HepG2 (cell line): ENCODE results near the gene CCNA2. TPM values are rescaled to one million over a fixed set of nuclear protein-coding genes. Genes with fewer than 3 reads are reported as not detected.

Source experiments
- ATAC-seq: fragments of 200-7000 bp; cut with Tn5 transposase; 3 replicates; pipeline ENCODE4 v1.9.1; 2020; ENCODE audit warnings: mild to moderate bottlenecking, moderate library complexity
- BruUV-seq: library from RNA; stranded (reverse); fragments of 400-500 nt; replicated peaks from 2 replicates; lab custom pipeline; 2021; lab: Mats Ljungman, UMichigan
- CTCF ChIA-PET: fragments of 300-600 bp; formaldehyde crosslinking; extraction: SDS; loops from one replicate; lab custom pipeline; 2021; ENCODE audit warnings: low total read pairs, inconsistent platforms, low intra/inter-chr PET ratio; lab: Yijun Ruan, JAX
- POLR2A ChIA-PET: fragments of 350-600 bp; sonication (Branson Sonifier 250); formaldehyde crosslinking; loops from one replicate; lab custom pipeline; 2020; ENCODE audit warnings: antibody characterized with exemption, inconsistent platforms; lab: Yijun Ruan, JAX
- DNase-seq: peaks from one replicate; pipeline ENCODE4 v3.0.0-alpha.2; 2015; ENCODE audit warnings: low spot score
- FAIRE-seq: peaks from 3 replicates; lab custom pipeline; 2011; peaks lifted over from hg19 to GRCh38; lab: Jason Lieb, UNC
- H2AFZ ChIP-seq: one replicate; pipeline ENCODE4 v1.6.1; 2011; ENCODE audit warnings: low read length, inconsistent platforms
- H3K27ac ChIP-seq: fragments of 300-600 bp; 3 replicates; pipeline ENCODE4 v1.8.0; 2011; ENCODE audit warnings: mixed run types, mild to moderate bottlenecking, mixed read lengths, low read length, inconsistent platforms; ENCODE audit not compliant: insufficient read depth; ENCODE audit errors: extremely low read length
- H3K27me3 ChIP-seq, 2 experiments: fragments of 200-600 bp in 1 of 2; 2 replicates in 1 of 2; 3 replicates in 1 of 2; pipeline versions ENCODE4 v1.6.0 to v1.8.0; 2011; ENCODE audit warnings: low read length in 2 of 2, mild to moderate bottlenecking in 2 of 2, moderate library complexity in 2 of 2, inconsistent platforms in 1 of 2; ENCODE audit not compliant: insufficient read depth in 2 of 2, control insufficient read depth in 1 of 2
- H3K36me3 ChIP-seq, 2 experiments: fragments of 200-600 bp in 1 of 2; replicated peaks in 1 of 2; 2 replicates in 1 of 2; 3 replicates in 1 of 2; pipeline versions ENCODE4 v1.5.1 to v1.8.0; 2011; ENCODE audit warnings: low read length in 2 of 2, inconsistent platforms in 1 of 2; ENCODE audit not compliant: insufficient read depth in 2 of 2, control insufficient read depth in 1 of 2
- H3K4me1 ChIP-seq: 2 replicates; pipeline ENCODE4 v1.5.1; 2012; ENCODE audit warnings: low read length, inconsistent platforms; ENCODE audit not compliant: insufficient read depth
- H3K4me2 ChIP-seq: 2 replicates; pipeline ENCODE4 v1.6.0; 2011; ENCODE audit warnings: low read depth, low read length, inconsistent platforms
- H3K4me3 ChIP-seq, 3 experiments: fragments of 200-600 bp in 1 of 3; sonication (generic), shearing (Covaris generic) in 1 of 3; replicated peaks in 1 of 3; 2 replicates each; pipeline ENCODE4 v1.5.1; 2011 to 2016; ENCODE audit warnings: low read length in 3 of 3, inconsistent platforms in 2 of 3, low read depth in 2 of 3, mild to moderate bottlenecking in 2 of 3, control low read depth in 1 of 3, mixed read lengths in 1 of 3; ENCODE audit not compliant: insufficient read depth in 1 of 3
- H3K79me2 ChIP-seq: one replicate; pipeline ENCODE4 v1.6.1; 2011; ENCODE audit warnings: low read length, inconsistent platforms; ENCODE audit not compliant: insufficient read depth
- H3K9ac ChIP-seq: 2 replicates; pipeline ENCODE4 v1.6.0; 2011; ENCODE audit warnings: mild to moderate bottlenecking, low read depth, low read length, inconsistent platforms; ENCODE audit not compliant: insufficient read depth
- H3K9me3 ChIP-seq: 2 replicates; pipeline ENCODE4 v1.5.1; 2012; ENCODE audit warnings: mild to moderate bottlenecking, low read length
- H4K20me1 ChIP-seq: 2 replicates; pipeline ENCODE4 v1.6.0; 2011; ENCODE audit warnings: inconsistent platforms, mild to moderate bottlenecking, low read length, moderate library complexity; ENCODE audit not compliant: insufficient read depth
- ATF7 ChIP-seq, 2 experiments: fragments of 450-650 bp in 1 of 2; sonication (generic) in 1 of 2; formaldehyde crosslinking in 1 of 2; IDR thresholded peaks; 2 replicates each; pipeline versions ENCODE4 v1.4.0 to v1.6.1; 2016 to 2020; ENCODE audit warnings: antibody characterized with exemption in 1 of 2, mild to moderate bottlenecking in 1 of 2, missing genetic modification reagents in 1 of 2
- DNMT3B ChIP-seq: conservative IDR thresholded peaks from 2 replicates; pipeline ENCODE4 v1.6.1; 2016; ENCODE audit warnings: missing biosample characterization, control low read depth
- ELF1 ChIP-seq: sonication (generic); formaldehyde crosslinking; IDR thresholded peaks from 2 replicates; pipeline ENCODE4 v1.4.0; 2020; ENCODE audit warnings: missing genetic modification reagents
- HHEX ChIP-seq: IDR thresholded peaks from 2 replicates; pipeline ENCODE4 v1.6.1; 2016; ENCODE audit warnings: control low read depth
- HMGA1 ChIP-seq: sonication (generic); formaldehyde crosslinking; conservative IDR thresholded peaks from 2 replicates; pipeline ENCODE4 v1.4.0; 2020; ENCODE audit warnings: missing genetic modification reagents
- MAFF ChIP-seq: IDR thresholded peaks from 2 replicates; pipeline ENCODE4 v1.6.1; 2011; ENCODE audit warnings: low read depth, low read length, improper control_type of control experiment
- NFE2L2 ChIP-seq: fragments of 150-350 bp; IDR thresholded peaks from 2 replicates; pipeline ENCODE4 v1.6.1; 2014; ENCODE audit warnings: low read length
- NFYC ChIP-seq: IDR thresholded peaks from 2 replicates; pipeline ENCODE4 v1.6.1; 2016; ENCODE audit warnings: missing genetic modification reagents, missing compliant biosample characterization
- RARA ChIP-seq: IDR thresholded peaks from 2 replicates; pipeline ENCODE4 v1.6.1; 2016; ENCODE audit warnings: missing genetic modification reagents, missing compliant biosample characterization
- RFXANK ChIP-seq: IDR thresholded peaks from 2 replicates; pipeline ENCODE4 v1.6.1; 2016
- SNAPC2 ChIP-seq: sonication (generic); formaldehyde crosslinking; IDR thresholded peaks from 2 replicates; pipeline ENCODE4 v1.8.1; 2022; ENCODE audit warnings: mild to moderate bottlenecking, missing genetic modification reagents
- ZNF224 ChIP-seq: sonication (generic); formaldehyde crosslinking; IDR thresholded peaks from 2 replicates; pipeline ENCODE4 v1.5.0; 2020; ENCODE audit warnings: mild to moderate bottlenecking, missing genetic modification reagents
- ZNF235 ChIP-seq: sonication (generic); formaldehyde crosslinking; IDR thresholded peaks from 2 replicates; pipeline ENCODE4 v1.8.1; 2023; ENCODE audit warnings: mild to moderate bottlenecking, missing genetic modification reagents, borderline replicate concordance
- ZNF331 ChIP-seq: sonication (generic); formaldehyde crosslinking; IDR thresholded peaks from 2 replicates; pipeline ENCODE4 v1.4.0; 2020; ENCODE audit warnings: missing genetic modification reagents
- ZNF510 ChIP-seq: sonication (generic); formaldehyde crosslinking; IDR thresholded peaks from 2 replicates; pipeline ENCODE4 v1.4.0; 2020; ENCODE audit warnings: low read depth, mild to moderate bottlenecking, missing genetic modification reagents
- ZNF614 ChIP-seq: IDR thresholded peaks from 2 replicates; pipeline ENCODE4 v1.6.1; 2018; ENCODE audit warnings: missing biosample characterization, missing genetic modification reagents, inconsistent platforms, borderline replicate concordance
- ZNF766 ChIP-seq: sonication (generic); formaldehyde crosslinking; IDR thresholded peaks from 2 replicates; pipeline ENCODE4 v1.5.0; 2020; ENCODE audit warnings: missing genetic modification reagents, borderline replicate concordance
- ZSCAN31 ChIP-seq: sonication (generic); formaldehyde crosslinking; IDR thresholded peaks from 2 replicates; pipeline ENCODE4 v1.5.0; 2020; ENCODE audit warnings: low read depth, mild to moderate bottlenecking, missing genetic modification reagents
- WGBS: methylation state at CpG from one replicate; pipeline ENCODE4 v1.1.6; 2017; ENCODE audit warnings: low lambda C conversion rate; 5-methylcytosine and 5-hydroxymethylcytosine counted together
- in situ Hi-C: cut with HindIII; loops from 2 replicates; pipeline ENCODE4 v1.10.0; 2017; ENCODE audit warnings: low pct_unique_long_range_greater_than_20kb; ENCODE audit not compliant: extremely low pct_ligation_motif_present
- intact Hi-C: fragments of 100-400 bp; cut with micrococcal nuclease; formaldehyde crosslinking; loops from one replicate; pipeline ENCODE4 v1.10.0; 2022; ENCODE audit not compliant: unreplicated experiment
- polyA plus RNA-seq, 8 experiments: library from polyadenylated mRNA; depleted of rRNA in 3 of 8; stranded (reverse) in 7 of 8; unstranded in 1 of 8; fragments of >200 nt; fragmentation: Illumina TruSeq in 4 of 8; extraction: Trizol in 4 of 8; gene quantifications; 2 replicates each; pipeline versions ENCODE4 v1.2.1 to v1.2.3, GENCODE V29; 2011 to 2016; ENCODE audit warnings: low read depth in 4 of 8, missing spikeins in 1 of 8, mixed read lengths in 1 of 8; ENCODE audit not compliant: insufficient read depth in 1 of 8
- total RNA-seq, 5 experiments: library from RNA; depleted of rRNA; stranded (reverse); fragments of >200 nt; fragmentation: Illumina TruSeq; extraction: Trizol; gene quantifications; 2 replicates each; pipeline ENCODE4 v1.2.3, GENCODE V29; 2016; ENCODE audit warnings: low read depth in 1 of 5
- TF ChIP-seq, protein P1 (sequence below): IDR thresholded peaks from 2 replicates; pipeline ENCODE4 v1.4.0; 2020; ENCODE audit warnings: mild to moderate bottlenecking, missing genetic modification reagents

CCNA2 gene
- total and polyA plus RNA-seq, 2 of the 13 experiments (the other 11 are each of a cell fraction or from before 2014, with no cell fraction given): 31.3 to 105 TPM

DNA sequence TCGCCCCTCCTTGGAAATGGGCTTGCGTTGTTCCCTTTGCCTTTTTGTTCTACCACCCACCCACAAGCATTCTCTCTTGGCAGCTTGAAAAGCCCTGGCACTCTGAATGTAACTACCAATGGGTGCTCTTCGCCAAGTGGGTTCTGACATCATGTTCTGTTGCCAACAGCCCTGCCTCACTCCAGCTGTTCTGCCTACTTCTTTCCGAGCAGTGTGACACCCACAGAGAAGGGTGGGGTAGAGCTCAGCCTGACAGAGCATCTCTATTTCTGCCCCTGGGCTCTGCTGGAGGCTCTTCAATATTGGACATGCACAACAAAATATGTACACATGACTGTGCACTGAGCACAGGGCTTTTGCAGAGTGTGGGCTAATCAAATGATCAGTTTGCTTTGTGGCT, 38.2 kb downstream of the CCNA2 start:
- intact Hi-C loops: no loop called here
- in situ Hi-C loops: no loop called here
- Histone ChIP-seq H3K9me3 (no peaks in the 10 kb centered on the region), H3K27ac (no peak overlapping the region), H3K4me1 (no peaks in the 10 kb centered on the region), H3K79me2 (no peaks in the 10 kb centered on the region), H3K36me3 (no peaks in the 10 kb centered on the region), H4K20me1 (no peaks in the 10 kb centered on the region), H3K4me3 (no peak overlapping the region), H3K9ac (no peak overlapping the region), H3K27me3 (no peaks in the 10 kb centered on the region), H3K4me2 (no peak overlapping the region), H2AFZ (no peak overlapping the region)
- CTCF ChIA-PET: no interaction called here
- DNase-seq: no peak
- TF ChIP-seq ZNF614 (CRISPR knock-in tag) (no peak), ZNF510 (CRISPR knock-in tag) (no peak), HHEX (CRISPR knock-in tag) (no peak), RFXANK (CRISPR knock-in tag) (no peak), ATF7 (IDR thresholded peaks at IDR 0.05) (no peak), ATF7 (CRISPR knock-in tag; IDR thresholded peaks at IDR 0.05) (no peak)
- 44% methylated on average over 4 of the region's 4 CpGs for WGBS
- no TSS peak for BruUV-seq
- POLR2A ChIA-PET: no interaction called here
- no peak for FAIRE-seq
- ATAC-seq: peak; percentile 66

DNA sequence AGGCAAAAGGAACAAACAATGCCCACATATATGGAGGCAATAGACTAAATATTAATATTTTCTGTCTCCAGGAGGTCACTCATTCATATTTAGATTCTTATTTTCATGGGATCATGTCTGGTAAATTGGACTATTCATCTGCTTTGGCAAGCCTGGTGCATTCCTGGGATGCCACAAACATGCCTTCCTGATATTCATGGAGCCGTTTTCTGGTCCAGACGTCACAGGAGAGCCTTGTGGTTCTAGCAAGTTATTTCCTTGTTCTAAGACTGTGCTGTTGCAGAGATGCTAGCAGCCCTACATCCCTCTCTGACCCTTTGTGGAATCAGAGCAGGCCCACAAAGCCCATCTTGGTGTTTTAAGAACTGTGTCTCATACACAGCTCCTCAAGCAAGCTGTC, 38.7 kb downstream of the CCNA2 start:
- CTCF ChIA-PET: no interaction called here
- intact Hi-C loops (no loop called here), in situ Hi-C loops (no loop called here)
- no peak overlapping the region for H2AFZ ChIP-seq
- H3K4me3 ChIP-seq: no peak overlapping the region
- no peaks in the 10 kb centered on the region for H4K20me1 ChIP-seq
- H3K27ac ChIP-seq: no peak overlapping the region
- peak; percentile 52 for ATAC-seq
- H3K27me3 ChIP-seq: no peaks in the 10 kb centered on the region
- H3K4me1 ChIP-seq: no peaks in the 10 kb centered on the region
- no peak overlapping the region for H3K4me2 ChIP-seq
- DNase-seq: no peak
- no peaks in the 10 kb centered on the region for H3K36me3 ChIP-seq
- POLR2A ChIA-PET: no interaction called here
- H3K79me2 ChIP-seq: no peaks in the 10 kb centered on the region
- FAIRE-seq: no peak
- no peaks in the 10 kb centered on the region for H3K9me3 ChIP-seq
- BruUV-seq: no TSS peak
- no peak overlapping the region for H3K9ac ChIP-seq
- 8% methylated on average over 2 of the region's 2 CpGs for WGBS
- TF ChIP-seq NFYC (CRISPR knock-in tag) (no peak), ELF1 (CRISPR knock-in tag) (no peak), ZNF224 (CRISPR knock-in tag) (no peak), RARA (CRISPR knock-in tag) (no peak), ZNF766 (CRISPR knock-in tag) (no peak), SNAPC2 (CRISPR knock-in tag) (no peak), ZNF331 (CRISPR knock-in tag) (no peak), NFE2L2 (no peak), DNMT3B (CRISPR knock-in tag) (no peak), HMGA1 (CRISPR knock-in tag) (no peak), ZSCAN31 (CRISPR knock-in tag) (no peak), ZNF235 (no peak), MAFF (no peak)
- TF ChIP-seq, protein P1, sequence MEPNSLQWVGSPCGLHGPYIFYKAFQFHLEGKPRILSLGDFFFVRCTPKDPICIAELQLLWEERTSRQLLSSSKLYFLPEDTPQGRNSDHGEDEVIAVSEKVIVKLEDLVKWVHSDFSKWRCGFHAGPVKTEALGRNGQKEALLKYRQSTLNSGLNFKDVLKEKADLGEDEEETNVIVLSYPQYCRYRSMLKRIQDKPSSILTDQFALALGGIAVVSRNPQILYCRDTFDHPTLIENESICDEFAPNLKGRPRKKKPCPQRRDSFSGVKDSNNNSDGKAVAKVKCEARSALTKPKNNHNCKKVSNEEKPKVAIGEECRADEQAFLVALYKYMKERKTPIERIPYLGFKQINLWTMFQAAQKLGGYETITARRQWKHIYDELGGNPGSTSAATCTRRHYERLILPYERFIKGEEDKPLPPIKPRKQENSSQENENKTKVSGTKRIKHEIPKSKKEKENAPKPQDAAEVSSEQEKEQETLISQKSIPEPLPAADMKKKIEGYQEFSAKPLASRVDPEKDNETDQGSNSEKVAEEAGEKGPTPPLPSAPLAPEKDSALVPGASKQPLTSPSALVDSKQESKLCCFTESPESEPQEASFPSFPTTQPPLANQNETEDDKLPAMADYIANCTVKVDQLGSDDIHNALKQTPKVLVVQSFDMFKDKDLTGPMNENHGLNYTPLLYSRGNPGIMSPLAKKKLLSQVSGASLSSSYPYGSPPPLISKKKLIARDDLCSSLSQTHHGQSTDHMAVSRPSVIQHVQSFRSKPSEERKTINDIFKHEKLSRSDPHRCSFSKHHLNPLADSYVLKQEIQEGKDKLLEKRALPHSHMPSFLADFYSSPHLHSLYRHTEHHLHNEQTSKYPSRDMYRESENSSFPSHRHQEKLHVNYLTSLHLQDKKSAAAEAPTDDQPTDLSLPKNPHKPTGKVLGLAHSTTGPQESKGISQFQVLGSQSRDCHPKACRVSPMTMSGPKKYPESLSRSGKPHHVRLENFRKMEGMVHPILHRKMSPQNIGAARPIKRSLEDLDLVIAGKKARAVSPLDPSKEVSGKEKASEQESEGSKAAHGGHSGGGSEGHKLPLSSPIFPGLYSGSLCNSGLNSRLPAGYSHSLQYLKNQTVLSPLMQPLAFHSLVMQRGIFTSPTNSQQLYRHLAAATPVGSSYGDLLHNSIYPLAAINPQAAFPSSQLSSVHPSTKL (CRISPR knock-in tag): no peak
